ENCODE data around the gene ACOX2. TPM values are rescaled to one million over a fixed set of nuclear protein-coding genes. Genes with fewer than 3 reads are reported as not detected.
A peak's percentile ranks its signal among the peaks of the same experiment; 100 is the strongest.

ACOX2 gene
- total and polyA plus RNA-seq, 2 of the 13 experiments (the other 11 are each of a cell fraction or from before 2014, with no cell fraction given), result 42.6 to 98.5 TPM

- peak; percentile 48; the same call in 1 of the 2 replicates for TF ChIP-seq ZFX (CRISPR knock-in tag; IDR thresholded peaks at IDR 0.05; ENCODE audit: low read depth)
- peak; percentile 74 for TF ChIP-seq ZBTB38 (CRISPR knock-in tag; IDR thresholded peaks at IDR 0.05)
- peak; percentile 41; the same call in 1 of the 2 replicates for TF ChIP-seq HDAC1 (CRISPR knock-in tag; IDR thresholded peaks at IDR 0.05)
- TF ChIP-seq PHF21A (CRISPR knock-in tag; IDR thresholded peaks at IDR 0.05), result 0 out of 2 replicates have a peak, but pooled peaks have one; percentile 22
- peak; percentile 52; the same call in 1 of the 2 replicates for TF ChIP-seq GABPB1 (CRISPR knock-in tag; IDR thresholded peaks at IDR 0.05)
- peak; percentile 60; the same call in 1 of the 2 replicates for TF ChIP-seq SMAD3 (CRISPR knock-in tag; IDR thresholded peaks at IDR 0.05)
- 0 out of 2 replicates have a peak, but pooled peaks have one; percentile 19 for TF ChIP-seq MXD4 (CRISPR knock-in tag; IDR thresholded peaks at IDR 0.05)
- TF ChIP-seq HNF1B (CRISPR knock-in tag; IDR thresholded peaks at IDR 0.05), result peak; percentile 72; the same call in 1 of the 2 replicates
- TF ChIP-seq FOSL2 (CRISPR knock-in tag; IDR thresholded peaks at IDR 0.05), result peak; percentile 34; the same call in 1 of the 2 replicates
- 0 out of 2 replicates have a peak, but pooled peaks have one; percentile 47 for TF ChIP-seq ZGPAT (CRISPR knock-in tag; IDR thresholded peaks at IDR 0.05)
- TF ChIP-seq ZNF691 (CRISPR knock-in tag; IDR thresholded peaks at IDR 0.05; ENCODE audit: borderline replicate concordance, low read depth), result peak; percentile 63; the same call in 1 of the 2 replicates
- TF ChIP-seq FOXO1 (CRISPR knock-in tag; IDR thresholded peaks at IDR 0.05), result 0 out of 2 replicates have a peak, but pooled peaks have one; percentile 38
- no peak for TF ChIP-seq ZNF460 (CRISPR knock-in tag; IDR thresholded peaks at IDR 0.05; ENCODE audit: borderline replicate concordance)
- TF ChIP-seq NFKB2 (CRISPR knock-in tag; IDR thresholded peaks at IDR 0.05; ENCODE audit: borderline replicate concordance), result peak; percentile 17; the same call in 1 of the 2 replicates
- no peak for TF ChIP-seq SMAD1 (CRISPR knock-in tag; IDR thresholded peaks at IDR 0.05; ENCODE audit: borderline replicate concordance, low read depth)
- TF ChIP-seq SATB2 (CRISPR knock-in tag; IDR thresholded peaks at IDR 0.05), result no peak
- peak; percentile 46 for TF ChIP-seq RBM22 (optimal IDR thresholded peaks at IDR 0.05; ENCODE audit: low read length)
- TF ChIP-seq RAD21 (CRISPR knock-in tag; IDR thresholded peaks at IDR 0.05), result peak; percentile 89
- TF ChIP-seq ZNF556 (CRISPR knock-in tag; IDR thresholded peaks at IDR 0.05; ENCODE audit: borderline replicate concordance), result peak; percentile 76; the same call in 1 of the 2 replicates
- TF ChIP-seq CEBPG (CRISPR knock-in tag; IDR thresholded peaks at IDR 0.05), result peak; percentile 50
- TF ChIP-seq FOXA3 (CRISPR knock-in tag; IDR thresholded peaks at IDR 0.05), result peak; percentile 39; the same call in 1 of the 2 replicates
- peak; percentile 62; the same call in 1 of the 2 replicates for TF ChIP-seq ZNF501 (CRISPR knock-in tag; IDR thresholded peaks at IDR 0.05)
- no peak for TF ChIP-seq STAT5B (CRISPR knock-in tag; IDR thresholded peaks at IDR 0.05)
- TF ChIP-seq HMG20B (CRISPR knock-in tag; conservative IDR thresholded peaks at IDR 0.05), result no peak
- TF ChIP-seq RXRB (CRISPR knock-in tag; IDR thresholded peaks at IDR 0.05; ENCODE audit: borderline replicate concordance), result peak; percentile 53; the same call in 1 of the 2 replicates
- TF ChIP-seq ZNF674 (CRISPR knock-in tag; IDR thresholded peaks at IDR 0.05; ENCODE audit: low read depth), result no peak
- TF ChIP-seq MIXL1 (CRISPR knock-in tag; IDR thresholded peaks at IDR 0.05), result 0 out of 2 replicates have a peak, but pooled peaks have one; percentile 26
- no peak for TF ChIP-seq MTF2 (CRISPR knock-in tag; IDR thresholded peaks at IDR 0.05; ENCODE audit: borderline replicate concordance)
- no peak for TF ChIP-seq ZFP36 (IDR thresholded peaks at IDR 0.05; ENCODE audit: borderline replicate concordance, low read depth, low read length, partially characterized antibody)
These were observed 4.2 kb downstream of the ACOX2 start (continued) for GRCh38 chr3:58532794-58533220.
